ENCODE results near the gene DRAXIN. TPM values are rescaled to one million over a fixed set of nuclear protein-coding genes. Genes with fewer than 3 reads are reported as not detected.

The DRAXIN gene
- total RNA-seq, 4 donors from 2014 or later = 0.06 to 0.41 TPM; not detected in 2

DNA sequence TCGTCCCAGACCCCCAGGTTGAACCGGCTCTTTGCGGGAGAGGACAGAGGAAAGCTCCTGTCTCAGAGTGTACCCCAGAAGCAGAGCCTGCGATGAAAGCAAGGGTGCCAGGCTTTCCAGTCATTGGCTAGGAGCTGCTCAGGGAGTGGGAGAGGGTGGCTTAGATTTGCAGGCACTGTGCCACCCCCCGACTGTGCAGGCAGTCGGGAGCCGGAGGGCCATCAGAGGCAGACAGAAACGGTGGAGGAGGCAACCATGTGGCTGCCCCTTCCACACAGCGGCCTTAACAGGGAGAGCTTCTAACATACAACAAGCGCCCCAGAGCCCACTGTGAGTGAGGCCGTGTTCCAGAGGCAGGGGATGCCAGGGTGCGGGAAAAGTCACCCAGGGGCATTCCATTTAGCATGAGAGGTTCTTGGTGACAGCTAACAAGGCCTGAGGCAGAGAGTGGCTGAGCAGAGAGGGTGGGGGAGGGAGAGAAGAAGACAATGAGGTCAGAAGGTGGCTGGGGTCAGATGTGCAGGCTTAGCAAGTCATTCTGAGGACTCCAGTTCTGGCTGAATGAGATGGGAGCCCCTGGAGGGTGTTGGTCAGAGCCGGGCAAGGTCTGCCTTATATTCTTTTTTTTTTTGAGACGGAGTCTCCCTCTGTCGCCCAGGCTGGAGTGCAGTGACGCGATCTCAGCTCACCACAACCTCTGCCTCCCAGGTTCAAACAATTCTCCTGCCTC lies 61.0 kb downstream of the DRAXIN start:
- Histone ChIP-seq H3K27ac (no peak overlapping the region), H3K4me1 (no peaks in the 10 kb centered on the region), H3K27me3 (no peaks in the 10 kb centered on the region), H3K9me3 (no peaks in the 10 kb centered on the region), H3K36me3 (no peaks in the 10 kb centered on the region), H3K4me3 (no peak overlapping the region)
- intact Hi-C loops (cut with DNase I; ENCODE audit: low total_unique reads) = no loop called here
- DNase-seq = no peak
- TF ChIP-seq POLR2A (IDR thresholded peaks at IDR 0.05) = no peak
- TF ChIP-seq, protein P1, sequence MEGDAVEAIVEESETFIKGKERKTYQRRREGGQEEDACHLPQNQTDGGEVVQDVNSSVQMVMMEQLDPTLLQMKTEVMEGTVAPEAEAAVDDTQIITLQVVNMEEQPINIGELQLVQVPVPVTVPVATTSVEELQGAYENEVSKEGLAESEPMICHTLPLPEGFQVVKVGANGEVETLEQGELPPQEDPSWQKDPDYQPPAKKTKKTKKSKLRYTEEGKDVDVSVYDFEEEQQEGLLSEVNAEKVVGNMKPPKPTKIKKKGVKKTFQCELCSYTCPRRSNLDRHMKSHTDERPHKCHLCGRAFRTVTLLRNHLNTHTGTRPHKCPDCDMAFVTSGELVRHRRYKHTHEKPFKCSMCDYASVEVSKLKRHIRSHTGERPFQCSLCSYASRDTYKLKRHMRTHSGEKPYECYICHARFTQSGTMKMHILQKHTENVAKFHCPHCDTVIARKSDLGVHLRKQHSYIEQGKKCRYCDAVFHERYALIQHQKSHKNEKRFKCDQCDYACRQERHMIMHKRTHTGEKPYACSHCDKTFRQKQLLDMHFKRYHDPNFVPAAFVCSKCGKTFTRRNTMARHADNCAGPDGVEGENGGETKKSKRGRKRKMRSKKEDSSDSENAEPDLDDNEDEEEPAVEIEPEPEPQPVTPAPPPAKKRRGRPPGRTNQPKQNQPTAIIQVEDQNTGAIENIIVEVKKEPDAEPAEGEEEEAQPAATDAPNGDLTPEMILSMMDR (IDR thresholded peaks at IDR 0.05) = no peak

DNA sequence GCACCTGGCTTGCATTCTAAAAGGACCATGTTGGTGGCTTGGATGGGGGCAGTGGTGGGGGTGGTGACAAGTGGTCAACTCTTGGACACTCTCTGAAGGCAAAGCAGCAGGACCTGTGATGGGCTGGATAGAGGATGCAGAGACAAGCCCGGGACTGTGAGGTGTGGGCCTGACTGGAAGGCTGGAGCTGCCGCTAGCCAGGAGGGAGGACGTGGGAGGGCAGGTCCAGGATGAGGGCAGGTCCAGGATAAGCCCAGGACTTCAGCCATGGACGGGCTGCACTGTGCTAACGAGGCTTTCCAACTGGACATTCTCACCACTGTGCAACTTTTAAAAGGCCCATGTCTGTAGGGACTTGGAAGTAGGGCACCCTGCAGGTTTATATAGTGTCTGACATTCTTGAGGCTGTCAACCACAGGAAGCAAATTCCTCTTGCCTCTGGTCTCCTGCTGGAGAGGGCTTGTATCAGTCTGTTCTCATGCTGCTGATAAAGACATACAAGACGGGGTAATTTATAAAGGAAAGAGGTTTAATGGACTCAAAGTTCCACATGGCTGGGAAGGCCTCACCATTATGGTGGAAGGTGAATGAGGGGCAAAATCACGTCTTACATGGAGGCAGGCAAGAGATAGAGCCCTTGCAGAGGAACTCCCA lies 62.2 kb downstream of the DRAXIN start:
- no peak for TF ChIP-seq POLR2A (IDR thresholded peaks at IDR 0.05)
- TF ChIP-seq, protein P1 (IDR thresholded peaks at IDR 0.05) = no peak
- Histone ChIP-seq H3K4me3 (no peak overlapping the region), H3K4me1 (no peaks in the 10 kb centered on the region), H3K27me3 (no peaks in the 10 kb centered on the region), H3K9me3 (no peaks in the 10 kb centered on the region), H3K27ac (no peak overlapping the region), H3K36me3 (no peaks in the 10 kb centered on the region)
- DNase-seq = no peak
- intact Hi-C loops (cut with DNase I; ENCODE audit: low total_unique reads) = no loop called here

DNA sequence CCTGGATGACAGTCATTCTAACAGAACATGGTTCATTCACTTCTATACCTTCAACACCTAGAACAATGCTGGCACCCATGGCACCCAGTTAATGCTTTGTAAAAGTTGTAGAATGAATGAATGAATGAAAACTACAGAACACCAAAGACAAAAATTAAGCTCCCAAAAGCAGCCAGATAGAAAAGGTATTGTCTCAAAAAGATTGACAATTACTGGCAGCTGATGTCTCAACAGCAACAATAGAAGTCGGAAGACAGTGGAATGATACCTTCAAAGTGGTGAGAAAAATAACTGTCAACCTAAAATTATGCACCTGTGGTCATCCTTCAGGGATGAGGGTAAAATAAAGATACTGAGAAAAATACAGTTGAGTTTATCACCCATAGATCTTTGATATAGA lies 65.5 kb downstream of the DRAXIN start:
- TF ChIP-seq, protein P1 (IDR thresholded peaks at IDR 0.05) = no peak
- no peak for TF ChIP-seq POLR2A (IDR thresholded peaks at IDR 0.05)
- H3K27ac ChIP-seq = no peak overlapping the region
- H3K4me3 ChIP-seq = no peak overlapping the region
- no peak for DNase-seq
- H3K4me1 ChIP-seq = no peaks in the 10 kb centered on the region
- H3K27me3 ChIP-seq = no peaks in the 10 kb centered on the region
- H3K9me3 ChIP-seq = no peaks in the 10 kb centered on the region
- intact Hi-C loops (cut with DNase I; ENCODE audit: low total_unique reads) = no loop called here
- no peaks in the 10 kb centered on the region for H3K36me3 ChIP-seq

DNA sequence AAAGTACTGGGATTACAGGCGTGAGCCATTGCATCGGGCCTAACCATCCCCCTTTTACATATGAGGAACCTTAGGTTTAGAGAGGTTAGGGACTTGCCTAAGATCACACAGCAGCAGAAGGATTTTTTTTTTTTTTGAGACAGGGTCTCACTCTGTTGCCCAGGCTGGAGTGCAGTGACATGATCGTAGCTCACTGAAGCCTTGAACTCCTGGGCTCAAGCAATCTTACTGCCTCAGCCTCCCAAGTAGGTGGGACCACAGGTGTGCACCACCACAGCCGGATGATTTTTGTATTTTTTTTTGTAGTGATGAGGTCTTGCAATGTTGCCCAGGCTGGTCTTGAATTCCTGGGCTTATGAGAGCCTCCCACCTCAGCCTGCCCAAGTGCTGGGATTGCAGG lies 68.3 kb downstream of the DRAXIN start:
- intact Hi-C loops (cut with DNase I; ENCODE audit: low total_unique reads) = no loop called here
- H3K27me3 ChIP-seq = peaks cover 0 to 4% of the 10 kb centered on the region in 2 donors
- no peaks in the 10 kb centered on the region for H3K9me3 ChIP-seq
- no peaks in the 10 kb centered on the region for H3K36me3 ChIP-seq
- DNase-seq = no peak
- no peak for TF ChIP-seq POLR2A (IDR thresholded peaks at IDR 0.05)
- TF ChIP-seq, protein P1 (IDR thresholded peaks at IDR 0.05) = no peak
- no peak overlapping the region for H3K27ac ChIP-seq
- no peaks in the 10 kb centered on the region for H3K4me1 ChIP-seq
- H3K4me3 ChIP-seq = no peak overlapping the region

DNA sequence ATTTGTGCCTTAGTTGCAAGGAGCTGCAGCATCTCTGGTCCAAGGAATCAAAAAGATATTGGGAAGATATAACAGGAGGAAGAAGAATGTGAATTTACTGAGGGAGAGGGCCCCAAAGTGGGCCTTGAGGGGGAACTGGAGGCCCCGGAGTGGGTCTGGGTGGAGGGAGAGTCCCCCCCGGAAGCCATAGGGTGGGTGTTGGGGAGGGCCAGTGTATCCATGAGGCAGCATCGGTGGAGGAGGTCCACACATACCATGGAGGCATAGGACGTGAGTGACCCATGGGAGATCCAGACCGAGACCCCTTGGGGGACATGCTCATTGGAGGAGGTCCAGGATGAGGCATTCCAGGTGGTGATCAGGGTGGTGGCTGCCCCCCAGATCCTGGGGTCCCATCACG lies 69.8 kb downstream of the DRAXIN start:
- no peak for TF ChIP-seq POLR2A (IDR thresholded peaks at IDR 0.05)
- TF ChIP-seq, protein P1 (IDR thresholded peaks at IDR 0.05) = no peak
- no peaks in the 10 kb centered on the region for H3K36me3 ChIP-seq
- H3K27ac ChIP-seq = no peak overlapping the region
- H3K4me1 ChIP-seq = no peaks in the 10 kb centered on the region
- H3K27me3 ChIP-seq = peaks cover 0 to 4% of the 10 kb centered on the region in 2 donors
- no peak for DNase-seq
- no peaks in the 10 kb centered on the region for H3K9me3 ChIP-seq
- no peak overlapping the region for H3K4me3 ChIP-seq
- intact Hi-C loops (cut with DNase I; ENCODE audit: low total_unique reads) = no loop called here

Data from uterus (tissue), 4 donors.